ACC112 (cell line): ENCODE results near the gene GRIK4.
"Not testable (repeated sequence)": the region's sequence is repeated elsewhere in the genome, so short reads cannot be mapped to it uniquely, and the experiment has no call there.

Source experiments
- H2AFZ ChIP-seq: fragments of 200-600 bp; sonication (generic); one replicate; pipeline ENCODE4 v1.6.0; 2017; ENCODE audit warnings: antibody characterized with exemption, low read length; ENCODE audit not compliant: unreplicated experiment
- H3K27ac ChIP-seq: fragments of 200-600 bp; sonication (generic); 2 replicates; pipeline ENCODE4 v1.5.1; 2014; ENCODE audit warnings: low read depth, mild to moderate bottlenecking, antibody characterized with exemption, low read length, moderate library complexity
- H3K27me3 ChIP-seq: fragments of 200-600 bp; sonication (generic); 2 replicates; pipeline ENCODE4 v1.6.1; 2014; ENCODE audit warnings: mild to moderate bottlenecking, antibody characterized with exemption, low read length, moderate library complexity, mixed read lengths; ENCODE audit not compliant: insufficient read depth
- H3K36me3 ChIP-seq: fragments of 200-600 bp; sonication (generic); 2 replicates; pipeline ENCODE4 v1.6.1; 2016; ENCODE audit warnings: mild to moderate bottlenecking, antibody characterized with exemption, low read length, moderate library complexity, mixed read lengths; ENCODE audit not compliant: insufficient read depth
- H3K4me1 ChIP-seq: fragments of 200-600 bp; sonication (generic); one replicate; pipeline ENCODE4 v1.6.1; 2016; ENCODE audit warnings: low read length, mixed read lengths; ENCODE audit not compliant: insufficient read depth, unreplicated experiment, control insufficient read depth
- H3K4me3 ChIP-seq: fragments of 200-600 bp; sonication (generic); 2 replicates; pipeline ENCODE4 v1.5.1; 2014; ENCODE audit warnings: mild to moderate bottlenecking, low read depth, low read length
- H3K79me2 ChIP-seq: fragments of 200-600 bp; sonication (generic); one replicate; pipeline ENCODE4 v1.6.0; 2016; ENCODE audit warnings: low read length; ENCODE audit not compliant: control insufficient read depth, unreplicated experiment, insufficient read depth

Gene GRIK4

DNA sequence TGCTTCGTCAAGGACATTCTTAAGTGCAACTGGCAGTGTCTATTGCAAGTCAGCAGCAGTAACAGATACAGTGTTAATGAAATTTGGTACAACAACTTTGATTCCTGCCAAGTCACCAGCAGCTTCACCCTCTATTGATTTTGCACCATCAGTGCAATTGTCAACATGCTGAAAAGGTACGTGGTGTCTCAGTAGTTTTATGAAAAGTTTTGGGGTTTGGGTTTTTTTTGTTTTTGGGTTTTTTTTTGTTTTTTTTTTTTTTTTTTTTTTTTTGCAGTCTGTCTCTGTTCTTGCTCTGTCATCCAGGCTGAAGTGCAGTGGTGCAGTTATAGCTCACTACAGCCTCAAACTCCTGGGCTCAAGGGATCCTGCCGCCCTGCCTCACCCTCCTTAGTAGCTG, 19.1 kb upstream of the GRIK4 start:
- no peaks in the 10 kb centered on the region for H3K79me2 ChIP-seq
- no peaks in the 10 kb centered on the region for H3K36me3 ChIP-seq
- no peaks in the 10 kb centered on the region for H3K4me1 ChIP-seq
- H3K4me3 ChIP-seq, result no peak overlapping the region
- no peak overlapping the region for H2AFZ ChIP-seq
- H3K27me3 ChIP-seq, result no peaks in the 10 kb centered on the region
- H3K27ac ChIP-seq, result no peak overlapping the region

DNA sequence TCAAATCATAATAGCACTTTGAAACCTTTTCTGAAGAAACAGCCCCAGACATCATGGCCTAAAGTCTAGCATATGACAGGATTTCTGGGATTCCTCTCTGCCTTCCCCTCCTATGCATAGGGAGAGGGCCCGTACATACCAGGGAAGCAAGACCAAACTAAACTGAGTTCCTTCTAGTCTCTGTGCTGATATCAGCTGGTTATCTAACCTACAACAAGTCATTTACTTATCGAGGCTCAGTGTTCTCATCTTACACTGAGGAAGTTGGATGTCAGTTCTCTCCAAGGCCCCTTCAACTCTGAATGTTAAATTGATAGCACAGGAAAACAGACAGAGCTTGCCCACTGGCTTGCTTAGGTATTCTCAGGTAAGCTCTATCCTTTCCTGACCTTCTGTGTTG, 17.0 kb upstream of the GRIK4 start:
- Histone ChIP-seq H3K4me1 (no peaks in the 10 kb centered on the region), H3K27me3 (peaks cover 7% of the 10 kb centered on the region; the same call in 1 of the 2 replicates), H3K27ac (no peak overlapping the region), H3K4me3 (no peak overlapping the region), H3K79me2 (no peaks in the 10 kb centered on the region), H2AFZ (no peak overlapping the region), H3K36me3 (no peaks in the 10 kb centered on the region)

DNA sequence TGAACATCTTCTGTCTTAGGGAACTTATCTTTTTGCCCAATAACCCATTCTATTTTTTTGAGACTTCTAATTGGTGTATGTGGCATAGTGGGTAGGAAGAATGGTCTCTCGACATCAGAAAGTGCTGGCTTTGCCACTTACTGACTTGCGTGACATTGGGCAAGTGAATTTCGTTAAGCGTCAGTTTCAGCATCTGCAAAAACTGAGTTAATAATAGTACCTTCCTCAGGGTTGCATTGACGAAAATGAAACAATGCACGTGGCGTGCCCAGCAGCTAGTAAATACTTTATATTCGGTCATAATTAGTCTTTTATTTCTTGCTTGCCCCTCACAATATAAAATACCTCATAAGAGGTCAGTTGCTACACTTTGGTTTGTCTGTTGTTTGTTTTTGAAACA, 12.5 kb upstream of the GRIK4 start:
- Histone ChIP-seq H3K4me1 (no peaks in the 10 kb centered on the region), H3K27ac (no peak overlapping the region), H3K79me2 (no peaks in the 10 kb centered on the region), H2AFZ (no peak overlapping the region), H3K27me3 (peaks cover 34% of the 10 kb centered on the region), H3K36me3 (no peaks in the 10 kb centered on the region), H3K4me3 (no peak overlapping the region)

DNA sequence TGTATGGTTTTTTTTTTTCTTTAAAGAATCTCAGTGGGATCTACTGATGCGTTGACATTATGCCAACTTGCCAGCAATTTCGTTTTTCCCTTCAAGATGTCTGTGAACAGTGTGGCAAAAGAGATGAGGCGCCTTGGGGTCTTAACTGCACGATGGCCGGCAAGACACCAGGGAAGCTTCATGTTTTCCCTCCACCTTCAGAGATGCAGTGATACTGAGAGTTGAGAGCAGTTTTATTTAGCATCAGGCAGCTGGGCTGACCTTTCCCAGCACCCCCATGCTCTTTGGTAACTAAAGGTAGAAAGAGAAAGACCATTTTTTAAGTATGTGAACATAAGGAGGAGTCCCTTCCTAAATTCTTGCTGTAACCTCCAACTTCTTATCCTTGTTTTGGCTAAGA, 11.7 kb upstream of the GRIK4 start:
- no peak overlapping the region for H3K4me3 ChIP-seq
- H2AFZ ChIP-seq, result no peak overlapping the region
- H3K27ac ChIP-seq, result no peak overlapping the region
- H3K36me3 ChIP-seq, result no peaks in the 10 kb centered on the region
- H3K79me2 ChIP-seq, result no peaks in the 10 kb centered on the region
- H3K27me3 ChIP-seq, result peaks cover 40% of the 10 kb centered on the region
- H3K4me1 ChIP-seq, result no peaks in the 10 kb centered on the region

DNA sequence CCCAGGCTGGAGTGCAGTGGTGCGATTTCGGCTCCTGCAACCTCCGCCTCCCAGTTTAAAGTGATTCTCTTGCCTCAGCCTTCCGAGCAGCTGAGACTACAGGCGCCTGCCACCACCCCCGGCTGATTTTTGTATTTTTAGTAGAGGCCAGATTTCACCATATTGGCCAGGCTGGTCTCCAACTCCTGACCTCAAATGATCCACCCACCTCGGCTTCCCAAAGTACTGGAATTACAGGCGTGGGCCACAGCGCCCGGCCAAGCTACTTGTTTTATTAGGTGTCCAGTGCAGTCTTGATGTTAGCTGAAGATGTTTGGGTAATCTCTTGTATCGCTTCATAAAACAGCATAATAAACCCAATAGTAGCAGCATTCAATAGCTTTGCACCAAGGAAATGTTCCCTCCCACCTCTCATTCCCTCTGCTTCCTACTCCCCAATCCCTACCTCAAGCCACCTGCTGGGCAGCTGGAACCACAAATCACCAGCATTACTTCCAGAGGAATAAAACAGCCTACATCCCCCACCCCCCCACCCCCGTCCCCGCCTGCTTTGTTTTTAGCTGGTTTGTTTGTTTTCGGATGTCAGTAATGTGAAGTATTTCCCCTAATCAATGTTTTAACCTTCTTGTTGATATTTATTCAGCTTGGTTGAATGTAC, 11.0 kb upstream of the GRIK4 start:
- peaks cover 47% of the 10 kb centered on the region for H3K27me3 ChIP-seq
- H3K79me2 ChIP-seq, result no peaks in the 10 kb centered on the region
- no peaks in the 10 kb centered on the region for H3K36me3 ChIP-seq
- H3K4me3 ChIP-seq, result no peak overlapping the region
- no peaks in the 10 kb centered on the region for H3K4me1 ChIP-seq
- H2AFZ ChIP-seq, result no peak overlapping the region
- no peak overlapping the region for H3K27ac ChIP-seq

DNA sequence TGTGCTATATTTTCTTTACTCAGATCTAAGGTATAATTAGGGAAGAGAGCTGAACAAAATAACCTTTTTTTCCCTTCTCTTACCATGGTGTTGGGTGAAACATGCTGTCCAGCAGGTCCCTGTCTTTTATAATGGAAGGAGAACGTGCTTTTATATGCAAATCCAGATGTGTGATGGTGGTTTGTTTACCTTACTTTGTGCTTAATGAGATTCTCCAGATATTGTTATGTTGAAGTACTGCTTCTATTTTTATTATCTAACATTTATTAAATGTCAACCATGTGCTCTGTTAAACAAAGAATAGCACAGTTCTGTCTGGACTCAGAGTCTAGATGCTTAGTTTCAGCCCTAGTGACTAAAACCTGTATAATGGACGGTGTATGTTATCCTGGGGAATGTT, 10.1 kb upstream of the GRIK4 start:
- H3K4me3 ChIP-seq, result no peak overlapping the region
- no peak overlapping the region for H2AFZ ChIP-seq
- H3K27me3 ChIP-seq, result peaks cover 55% of the 10 kb centered on the region
- no peaks in the 10 kb centered on the region for H3K79me2 ChIP-seq
- H3K36me3 ChIP-seq, result no peaks in the 10 kb centered on the region
- no peak overlapping the region for H3K27ac ChIP-seq
- H3K4me1 ChIP-seq, result no peaks in the 10 kb centered on the region

DNA sequence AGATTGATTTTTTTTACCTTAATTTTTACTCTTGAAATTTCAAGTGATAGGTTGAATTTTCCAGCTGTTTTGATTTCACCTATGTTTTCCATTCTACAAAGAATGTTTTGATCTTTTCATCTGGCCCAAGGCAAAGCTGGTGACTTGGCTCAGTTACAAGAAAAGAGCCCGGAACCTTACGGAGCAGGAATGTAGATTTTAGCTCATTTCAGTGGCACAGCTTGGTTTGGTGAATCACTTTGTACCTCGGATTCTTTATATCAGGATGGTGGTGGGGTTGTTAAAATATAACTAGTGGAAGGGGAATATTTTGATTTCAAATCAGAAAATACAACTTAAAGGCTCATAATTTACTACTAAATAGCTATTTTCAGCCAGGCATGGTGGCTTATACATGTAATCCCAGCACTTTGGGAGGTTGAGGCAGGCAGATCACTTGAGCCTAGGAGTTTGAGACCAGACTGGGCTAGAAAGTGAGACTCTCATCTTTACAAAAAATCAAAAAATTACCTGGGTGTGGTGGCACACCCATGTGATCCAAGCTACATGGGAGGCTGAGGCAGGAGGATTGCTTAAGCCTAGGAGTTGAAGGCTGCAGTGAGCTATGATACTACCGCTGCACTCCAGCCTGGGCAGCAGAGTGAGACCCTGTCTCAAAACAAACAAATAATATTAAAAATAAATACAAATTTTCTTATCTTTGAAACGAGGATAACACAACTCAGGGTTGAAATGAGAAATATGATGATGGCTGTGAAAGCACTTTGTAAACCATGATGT, 9.4 kb upstream of the GRIK4 start:
- Histone ChIP-seq H3K4me1 (no peaks in the 10 kb centered on the region), H3K27me3 (peaks cover 62% of the 10 kb centered on the region), H3K79me2 (no peaks in the 10 kb centered on the region), H3K4me3 (no peak overlapping the region), H3K27ac (no peak overlapping the region), H2AFZ (no peak overlapping the region), H3K36me3 (no peaks in the 10 kb centered on the region)

DNA sequence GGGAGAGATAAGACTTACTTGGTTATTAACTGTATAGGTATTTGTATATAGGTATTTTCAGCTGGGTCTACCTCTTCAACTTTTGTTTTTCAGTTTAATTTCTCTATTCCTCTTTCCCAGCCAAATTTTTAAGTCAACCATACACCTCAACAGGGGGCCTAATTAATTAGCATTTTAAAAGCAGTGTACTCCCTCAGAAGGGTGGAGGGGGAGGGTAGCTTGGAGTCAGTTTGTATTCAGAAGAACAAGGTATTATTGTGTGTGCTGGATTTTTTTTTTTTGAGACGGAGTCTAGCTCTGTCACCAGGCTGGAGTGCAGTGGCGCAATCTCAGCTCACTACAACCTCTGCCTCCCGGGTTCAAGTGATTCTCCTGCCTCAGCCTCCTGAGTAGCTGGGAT, 8.0 kb upstream of the GRIK4 start:
- not testable (repeated sequence) for H2AFZ ChIP-seq, H3K4me3 ChIP-seq, H3K36me3 ChIP-seq, H3K27ac ChIP-seq, H3K4me1 ChIP-seq, H3K79me2 ChIP-seq
- peaks cover 69% of the 10 kb centered on the region for H3K27me3 ChIP-seq

DNA sequence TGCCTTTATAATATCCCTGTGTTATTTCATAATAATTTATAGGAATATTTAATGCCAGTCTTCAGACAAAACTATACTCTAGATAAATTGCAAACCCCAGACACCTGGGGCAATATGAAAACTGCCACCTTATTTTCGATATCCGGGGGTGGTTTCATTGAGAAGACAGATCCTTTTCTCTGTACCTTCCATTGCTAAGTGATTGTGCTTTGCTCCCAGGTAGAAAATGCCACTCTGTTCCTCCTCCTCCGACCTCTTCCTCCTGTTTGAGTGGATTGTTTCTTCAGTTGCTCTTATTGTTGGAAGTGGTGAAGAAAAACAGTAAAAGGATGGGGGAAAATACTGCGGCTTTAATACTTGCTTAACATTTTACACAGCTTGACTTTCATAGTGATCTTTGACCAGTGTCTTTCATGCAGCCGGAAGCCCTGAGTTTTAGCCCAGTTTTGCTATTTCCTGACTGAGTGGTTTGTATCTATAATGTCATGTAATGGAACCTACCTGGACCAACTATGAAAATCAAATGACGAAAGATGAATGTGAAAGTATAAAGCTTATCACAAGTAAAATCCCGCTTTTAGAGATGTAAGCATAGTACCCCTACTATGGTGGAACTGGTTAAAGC, 5.6 kb upstream of the GRIK4 start:
- H3K36me3 ChIP-seq, result no peaks in the 10 kb centered on the region
- H3K79me2 ChIP-seq, result no peaks in the 10 kb centered on the region
- no peak overlapping the region for H2AFZ ChIP-seq

DNA sequence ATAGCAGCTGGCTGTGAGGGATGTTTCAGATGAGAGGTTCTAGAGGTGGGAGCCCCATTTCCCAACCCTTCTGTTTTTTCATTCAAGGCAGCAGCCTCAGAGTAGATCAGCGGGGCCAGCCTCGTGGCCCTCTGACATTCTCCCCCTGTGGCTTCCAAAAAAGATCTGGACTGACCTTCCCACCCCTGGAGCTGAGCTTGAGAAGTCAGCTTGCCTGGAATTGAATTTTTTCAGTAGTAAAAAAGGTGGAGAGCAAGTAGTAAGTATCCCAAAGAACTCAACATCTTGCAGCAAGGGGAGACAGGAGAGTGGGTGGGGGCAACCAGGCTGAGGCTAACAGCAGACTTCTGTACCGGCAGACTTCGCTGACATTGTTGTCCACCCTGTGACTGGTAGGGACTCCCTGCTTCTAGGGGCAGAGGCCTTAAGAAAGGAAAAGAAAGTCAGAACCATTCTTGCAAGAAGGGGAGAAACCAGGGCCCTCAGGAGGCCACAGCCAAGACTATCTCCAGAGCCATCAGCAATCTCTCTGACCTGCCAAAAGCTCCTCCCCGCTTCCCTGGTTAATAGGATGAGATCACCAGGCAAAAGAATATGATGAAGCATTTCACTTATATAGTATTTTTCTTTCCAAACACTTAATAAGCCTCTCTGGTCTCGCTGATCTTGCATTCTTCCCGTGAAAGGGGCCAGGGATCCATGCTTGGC, 2.0 kb upstream of the GRIK4 start:
- Histone ChIP-seq H3K4me3 (no peak overlapping the region), H3K36me3 (no peaks in the 10 kb centered on the region), H3K4me1 (no peaks in the 10 kb centered on the region), H3K79me2 (no peaks in the 10 kb centered on the region), H3K27me3 (peaks cover 70% of the 10 kb centered on the region), H3K27ac (no peak overlapping the region), H2AFZ (no peak overlapping the region)

More for the DNA sequence above, 5.6 kb upstream of the GRIK4 start:
- Histone ChIP-seq H3K4me3 (no peak overlapping the region), H3K4me1 (no peaks in the 10 kb centered on the region), H3K27me3 (peaks cover 82% of the 10 kb centered on the region), H3K27ac (no peak overlapping the region)
